SK-N-MC (cell line): ENCODE measurements around the gene TARBP1.
"Not testable (repeated sequence)": the region's sequence is repeated elsewhere in the genome, so short reads cannot be mapped to it uniquely, and the experiment has no call there.

ENCODE experiments used
- DNase-seq: peaks from one replicate; pipeline ENCODE4 v3.0.0-alpha.2; 2011; ENCODE audit warnings: low read depth, low spot score
- H3K27ac ChIP-seq: fragments of 200-600 bp; sonication (generic); 2 replicates; pipeline ENCODE4 v1.5.1; 2016; ENCODE audit warnings: mixed run types
- H3K36me3 ChIP-seq: fragments of 200-600 bp; sonication (generic); 2 replicates; pipeline ENCODE4 v1.6.1; 2017; ENCODE audit warnings: antibody characterized with exemption, low read length, mixed read lengths; ENCODE audit not compliant: insufficient read depth
- H3K4me3 ChIP-seq: fragments of 200-600 bp; sonication (generic); 2 replicates; pipeline ENCODE4 v1.5.1; 2016
- H3K9ac ChIP-seq: fragments of 200-600 bp; sonication (generic); 2 replicates; pipeline ENCODE4 v1.8.0; 2017; ENCODE audit warnings: mixed run types, mixed read lengths; ENCODE audit not compliant: insufficient read length
- H3K9me3 ChIP-seq: fragments of 200-600 bp; sonication (generic); 2 replicates; pipeline ENCODE4 v1.6.1; 2017; ENCODE audit warnings: low read depth, mild to moderate bottlenecking, antibody characterized with exemption, low read length, moderate library complexity, mixed read lengths
- EZH2 ChIP-seq: fragments of 200-600 bp; sonication (generic); IDR thresholded peaks from one replicate; pipeline ENCODE4 v1.6.1; 2017; ENCODE audit warnings: antibody characterized with exemption
- FOXP2 ChIP-seq: optimal IDR thresholded peaks from 2 replicates; pipeline ENCODE3; 2011; ENCODE audit warnings: mild to moderate bottlenecking, moderate library complexity; ENCODE audit not compliant: insufficient read depth; ENCODE audit errors: extremely low read length, control extremely low read depth
- POLR2AphosphoS5 ChIP-seq: IDR thresholded peaks from 2 replicates; pipeline ENCODE4 v1.6.1; 2012; ENCODE audit warnings: mild to moderate bottlenecking, low read depth, low read length, borderline replicate concordance

TARBP1 gene

GRCh38 chr1:234507626-234508387 lies 28.8 kb upstream of the TARBP1 start:
- no peak for TF ChIP-seq EZH2
- no peak for TF ChIP-seq FOXP2
- TF ChIP-seq POLR2AphosphoS5, result no peak
- no peaks in the 10 kb centered on the region for H3K9me3 ChIP-seq
- no peak overlapping the region for H3K27ac ChIP-seq
- H3K4me3 ChIP-seq, result no peak overlapping the region
- no peaks in the 10 kb centered on the region for H3K36me3 ChIP-seq
- no peak overlapping the region for H3K9ac ChIP-seq
- DNase-seq, result no peak

GRCh38 chr1:234507089-234507488 lies 28.1 kb upstream of the TARBP1 start:
- no peak for TF ChIP-seq POLR2AphosphoS5
- no peak overlapping the region for H3K4me3 ChIP-seq
- H3K9me3 ChIP-seq, result no peaks in the 10 kb centered on the region
- H3K27ac ChIP-seq, result no peak overlapping the region
- DNase-seq, result no peak
- no peaks in the 10 kb centered on the region for H3K36me3 ChIP-seq
- no peak overlapping the region for H3K9ac ChIP-seq

DNA sequence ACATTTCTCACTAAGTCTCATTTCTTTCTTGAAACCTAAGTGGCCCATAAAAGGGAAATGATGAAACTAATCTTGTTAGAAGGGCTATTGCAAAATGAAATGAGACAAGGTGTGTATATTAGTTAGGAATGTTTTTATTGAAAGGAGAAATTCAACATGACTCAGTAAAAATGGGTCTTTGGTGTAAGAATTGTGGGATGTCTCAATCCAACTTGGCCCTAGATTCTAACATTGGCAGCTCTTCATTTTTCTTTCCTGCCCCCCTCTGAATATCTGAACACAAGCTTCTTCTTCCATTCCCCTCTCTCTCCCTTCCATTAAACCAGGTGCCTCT lies 26.8 kb upstream of the TARBP1 start:
- no peak overlapping the region for H3K27ac ChIP-seq
- no peaks in the 10 kb centered on the region for H3K9me3 ChIP-seq
- no peak for TF ChIP-seq FOXP2
- DNase-seq, result no peak
- H3K4me3 ChIP-seq, result no peak overlapping the region
- no peaks in the 10 kb centered on the region for H3K36me3 ChIP-seq
- H3K9ac ChIP-seq, result no peak overlapping the region

- Histone ChIP-seq H3K9ac (no peak overlapping the region), H3K9me3 (no peaks in the 10 kb centered on the region), H3K36me3 (no peaks in the 10 kb centered on the region), H3K4me3 (no peak overlapping the region), H3K27ac (no peak overlapping the region)
- TF ChIP-seq POLR2AphosphoS5, result no peak
- no peak for TF ChIP-seq EZH2
- TF ChIP-seq FOXP2, result no peak
- no peak for DNase-seq
Observed at GRCh38 chr1:234504969-234505768, 26.2 kb upstream of the TARBP1 start.

DNA sequence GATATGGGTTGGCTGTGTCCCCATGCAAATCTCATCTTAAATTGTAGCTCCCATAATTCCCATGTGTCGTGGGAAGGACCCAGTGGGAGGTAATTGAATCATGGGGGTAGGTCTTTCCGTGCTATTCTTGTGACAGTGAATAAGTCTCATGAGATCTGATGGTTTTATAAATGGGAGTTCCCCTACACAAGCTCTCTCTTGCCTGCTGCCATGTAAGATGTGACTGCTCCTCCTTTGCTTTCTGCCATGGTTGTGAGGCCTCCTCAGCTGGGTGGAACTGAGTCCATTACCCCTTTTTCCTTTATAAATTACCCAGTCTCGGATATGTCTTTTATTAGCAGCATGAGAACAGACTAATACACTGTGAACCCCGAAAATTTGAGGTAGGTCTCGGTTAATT lies 25.3 kb upstream of the TARBP1 start:
- H3K4me3 ChIP-seq, H3K9ac ChIP-seq, H3K27ac ChIP-seq, H3K36me3 ChIP-seq, H3K9me3 ChIP-seq, DNase-seq: not testable (repeated sequence)

GRCh38 chr1:234503193-234504050 lies 24.4 kb upstream of the TARBP1 start:
- no peak overlapping the region for H3K4me3 ChIP-seq
- no peak for DNase-seq
- no peaks in the 10 kb centered on the region for H3K36me3 ChIP-seq
- H3K27ac ChIP-seq, result no peak overlapping the region
- H3K9ac ChIP-seq, result no peak overlapping the region
- no peaks in the 10 kb centered on the region for H3K9me3 ChIP-seq
- TF ChIP-seq FOXP2 (no peak), POLR2AphosphoS5 (no peak), EZH2 (no peak)

DNA sequence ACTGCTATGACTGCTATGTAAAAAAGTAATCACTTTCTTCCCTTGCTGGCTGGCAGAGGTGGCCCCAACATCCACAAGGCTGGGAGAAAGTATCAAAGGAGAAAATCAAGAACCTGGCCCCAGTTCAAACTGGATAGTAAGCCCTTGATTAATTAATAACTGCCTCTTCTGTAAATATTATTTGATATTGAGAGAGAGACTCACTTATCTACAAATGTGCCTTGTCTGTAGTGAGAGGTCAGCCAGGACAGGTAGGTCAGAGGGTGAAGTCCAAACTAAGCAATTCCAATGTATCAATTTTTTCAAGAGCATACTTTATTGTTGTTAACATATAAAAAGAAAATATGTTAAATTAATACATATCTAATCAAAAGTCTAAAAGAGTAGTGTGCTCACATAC lies 23.8 kb upstream of the TARBP1 start:
- DNase-seq, result no peak
- H3K9me3 ChIP-seq, result no peaks in the 10 kb centered on the region
- no peak overlapping the region for H3K4me3 ChIP-seq
- H3K36me3 ChIP-seq, result no peaks in the 10 kb centered on the region
- H3K9ac ChIP-seq, result no peak overlapping the region
- H3K27ac ChIP-seq, result no peak overlapping the region
- no peak for TF ChIP-seq POLR2AphosphoS5
- no peak for TF ChIP-seq EZH2
- no peak for TF ChIP-seq FOXP2

- Histone ChIP-seq H3K9me3 (no peaks in the 10 kb centered on the region), H3K36me3 (no peaks in the 10 kb centered on the region), H3K27ac (peak overlapping the region; percentile 75), H3K9ac (no peak overlapping the region), H3K4me3 (peak overlapping the region; percentile 63; the same call in 1 of the 2 replicates)
- DNase-seq, result no peak
- no peak for TF ChIP-seq EZH2
- TF ChIP-seq FOXP2, result no peak
- TF ChIP-seq POLR2AphosphoS5, result no peak
Observed at GRCh38 chr1:234500269-234500668, 21.3 kb upstream of the TARBP1 start.
